AG20443 (cell line): Measurements from ENCODE around the gene SLC26A9.
"Not testable (repeated sequence)": the region's sequence is repeated elsewhere in the genome, so short reads cannot be mapped to it uniquely, and the experiment has no call there.

Experiments used
- DNase-seq: peaks from one replicate; pipeline ENCODE4 v3.0.0; 2012; ENCODE audit warnings: low spot score, mixed read lengths

Gene SLC26A9

GRCh38 chr1:205891481-205891880, 51.8 kb downstream of the SLC26A9 start:
- peak; percentile 25 for DNase-seq

- not testable (repeated sequence) for DNase-seq
Measured at GRCh38 chr1:205890631-205891030, 52.6 kb downstream of the SLC26A9 start.

- DNase-seq = peak; percentile 70
Measured at GRCh38 chr1:205889706-205890105, 53.5 kb downstream of the SLC26A9 start.

GRCh38 chr1:205889006-205889405, 54.2 kb downstream of the SLC26A9 start:
- DNase-seq = not testable (repeated sequence)

GRCh38 chr1:205883792-205884191, 59.5 kb downstream of the SLC26A9 start:
- DNase-seq = no peak

GRCh38 chr1:205880923-205881322, 62.3 kb downstream of the SLC26A9 start:
- no peak for DNase-seq

- DNase-seq = no peak
Measured at GRCh38 chr1:205879974-205880373, 63.3 kb downstream of the SLC26A9 start.

GRCh38 chr1:205878026-205878425, 65.2 kb downstream of the SLC26A9 start:
- no peak for DNase-seq

GRCh38 chr1:205873148-205873547, 70.1 kb downstream of the SLC26A9 start:
- DNase-seq = not testable (repeated sequence)

GRCh38 chr1:205870236-205870635, 73.0 kb downstream of the SLC26A9 start:
- DNase-seq = no peak
